Ishikawa (cell line): Measurements from ENCODE around the gene SOS2.

Experiments
- CEBPB ChIP-seq: IDR thresholded peaks from 2 replicates; pipeline ENCODE4 v1.6.1; 2012
- CREB1 ChIP-seq: IDR thresholded peaks from 2 replicates; pipeline ENCODE4 v1.6.1; 2012; ENCODE audit warnings: low read depth
- EGR1 ChIP-seq: IDR thresholded peaks from 2 replicates; pipeline ENCODE4 v1.6.1; 2012
- EP300 ChIP-seq: IDR thresholded peaks from 2 replicates; pipeline ENCODE4 v1.6.1; 2012; ENCODE audit warnings: borderline replicate concordance
- FOXM1 ChIP-seq: IDR thresholded peaks from 2 replicates; pipeline ENCODE4 v1.6.1; 2012; ENCODE audit warnings: low read depth, borderline replicate concordance
- MAX ChIP-seq: IDR thresholded peaks from 2 replicates; pipeline ENCODE4 v1.6.1; 2012
- NFIC ChIP-seq: IDR thresholded peaks from 2 replicates; pipeline ENCODE4 v1.6.1; 2012
- RAD21 ChIP-seq: IDR thresholded peaks from 2 replicates; pipeline ENCODE4 v1.6.1; 2012; ENCODE audit warnings: low read depth
- REST ChIP-seq: IDR thresholded peaks from 2 replicates; pipeline ENCODE4 v1.6.1; 2012; ENCODE audit warnings: low read depth, mild to moderate bottlenecking
- TAF1 ChIP-seq: IDR thresholded peaks from 2 replicates; pipeline ENCODE4 v1.6.1; 2012; ENCODE audit warnings: low read depth, mild to moderate bottlenecking
- TCF12 ChIP-seq: IDR thresholded peaks from 2 replicates; pipeline ENCODE4 v1.6.1; 2012; ENCODE audit warnings: low read depth
- TEAD4 ChIP-seq: IDR thresholded peaks from 2 replicates; pipeline ENCODE4 v1.6.1; 2012
- YY1 ChIP-seq: IDR thresholded peaks from 2 replicates; pipeline ENCODE4 v1.6.1; 2012; ENCODE audit warnings: low read depth
- ZBTB7A ChIP-seq: IDR thresholded peaks from 2 replicates; pipeline ENCODE4 v1.6.1; 2012; ENCODE audit warnings: low read depth
- TF ChIP-seq, protein P1 (sequence below): IDR thresholded peaks from 2 replicates; pipeline ENCODE4 v1.6.1; 2012

The SOS2 gene

GRCh38 chr14:50089208-50089607 lies 142.2 kb downstream of the SOS2 start:
- TF ChIP-seq NFIC: no peak
- TF ChIP-seq, protein P1, sequence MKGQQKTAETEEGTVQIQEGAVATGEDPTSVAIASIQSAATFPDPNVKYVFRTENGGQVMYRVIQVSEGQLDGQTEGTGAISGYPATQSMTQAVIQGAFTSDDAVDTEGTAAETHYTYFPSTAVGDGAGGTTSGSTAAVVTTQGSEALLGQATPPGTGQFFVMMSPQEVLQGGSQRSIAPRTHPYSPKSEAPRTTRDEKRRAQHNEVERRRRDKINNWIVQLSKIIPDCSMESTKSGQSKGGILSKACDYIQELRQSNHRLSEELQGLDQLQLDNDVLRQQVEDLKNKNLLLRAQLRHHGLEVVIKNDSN: no peak
- TF ChIP-seq FOXM1: no peak
- no peak for TF ChIP-seq CREB1
- no peak for TF ChIP-seq MAX
- no peak for TF ChIP-seq CEBPB
- TF ChIP-seq EGR1: no peak
- no peak for TF ChIP-seq REST
- TF ChIP-seq TCF12: no peak
- no peak for TF ChIP-seq RAD21
- no peak for TF ChIP-seq YY1
- TF ChIP-seq ZBTB7A: no peak
- TF ChIP-seq EP300: no peak
- TF ChIP-seq TEAD4: no peak
- TF ChIP-seq TAF1: no peak

- TF ChIP-seq TCF12 (no peak), REST (no peak), YY1 (no peak), EP300 (no peak), ZBTB7A (no peak), CREB1 (no peak), EGR1 (no peak), TAF1 (no peak), TEAD4 (no peak), FOXM1 (no peak), NFIC (no peak)
- TF ChIP-seq, protein P1: no peak
Observed at GRCh38 chr14:50088731-50089130, 142.6 kb downstream of the SOS2 start.

DNA sequence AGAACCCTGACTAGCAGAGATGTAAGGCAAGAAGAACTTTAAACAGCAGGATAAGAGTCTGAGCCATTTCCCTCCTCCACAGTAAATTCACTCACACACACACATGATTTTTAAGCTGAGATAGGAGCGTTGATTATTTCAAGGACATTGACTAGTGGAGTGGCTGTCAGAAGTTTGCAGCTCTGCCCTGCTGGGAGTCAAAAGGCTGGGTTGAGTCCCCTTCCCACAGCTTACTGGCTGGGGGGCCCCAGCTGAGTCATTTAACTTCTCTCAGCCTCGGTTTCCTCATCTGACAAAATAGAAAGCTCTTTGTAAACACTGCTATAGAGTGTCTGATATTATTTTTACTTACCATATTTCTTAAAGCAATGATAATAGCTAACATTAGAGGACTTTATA lies 143.3 kb downstream of the SOS2 start:
- TF ChIP-seq YY1 (no peak), TCF12 (no peak), TEAD4 (no peak), FOXM1 (no peak), TAF1 (no peak), CREB1 (no peak), RAD21 (no peak), MAX (no peak), REST (no peak), ZBTB7A (no peak), EGR1 (no peak)
- TF ChIP-seq, protein P1: no peak

DNA sequence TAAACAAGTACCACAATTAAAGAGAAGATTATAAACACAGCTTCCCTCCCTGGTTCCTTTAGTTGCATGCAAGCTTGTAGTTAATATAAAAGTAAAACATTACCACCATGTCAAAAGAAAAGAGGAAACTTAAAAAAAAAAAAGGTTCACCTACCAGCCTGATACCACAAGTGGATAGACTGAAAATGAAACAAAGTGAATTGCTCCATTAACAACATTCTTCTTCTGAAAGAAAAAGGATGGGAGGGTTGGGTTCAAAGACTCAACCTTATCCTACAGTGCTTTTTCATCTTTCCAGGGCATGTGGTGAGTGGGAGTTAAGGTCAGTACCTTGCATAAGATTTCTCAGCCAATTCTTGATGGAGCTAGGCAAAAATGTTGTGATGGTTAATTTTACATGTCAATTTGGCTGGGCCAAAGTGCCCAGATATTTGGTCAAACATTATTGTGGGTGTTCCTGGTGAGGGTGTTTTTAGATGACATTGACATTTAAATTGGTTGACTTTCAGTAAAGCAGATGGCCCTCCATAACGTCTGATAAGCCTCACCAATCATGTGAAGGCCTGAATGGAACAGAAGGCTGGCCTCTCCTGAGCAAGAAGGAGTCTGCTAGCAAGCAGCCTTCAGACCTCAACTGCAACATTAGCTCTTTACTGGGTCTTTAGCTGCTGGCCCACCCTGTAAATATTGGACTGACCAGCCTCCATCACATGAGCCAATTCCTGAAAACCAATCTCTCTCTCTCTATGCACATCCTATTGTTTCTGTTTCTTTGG lies 143.8 kb downstream of the SOS2 start:
- no peak for TF ChIP-seq REST
- TF ChIP-seq TCF12: no peak
- no peak for TF ChIP-seq TEAD4
- TF ChIP-seq NFIC: no peak
- TF ChIP-seq CREB1: no peak
- no peak for TF ChIP-seq RAD21
- no peak for TF ChIP-seq TAF1
- no peak for TF ChIP-seq ZBTB7A
